HepG2 (cell line): ENCODE data around the gene CTDSP2. TPM values are rescaled to one million over a fixed set of nuclear protein-coding genes. Genes with fewer than 3 reads are reported as not detected.

Experiments
- CBX2 ChIP-seq, 2 experiments: fragments of 200-600 bp in 1 of 2; sonication (generic); formaldehyde crosslinking in 1 of 2; IDR thresholded peaks; 2 replicates each; pipeline versions ENCODE4 v1.7.0 to v1.8.1; 2018 to 2022; ENCODE audit warnings: low read depth in 2 of 2, low read length in 1 of 2, mild to moderate bottlenecking in 1 of 2, missing genetic modification reagents in 1 of 2
- DPF2 ChIP-seq: sonication (generic); formaldehyde crosslinking; IDR thresholded peaks from 2 replicates; pipeline ENCODE4 v1.4.0; 2020; ENCODE audit warnings: mild to moderate bottlenecking, low read depth, missing genetic modification reagents, borderline replicate concordance
- HOXA3 ChIP-seq: sonication (generic); formaldehyde crosslinking; IDR thresholded peaks from 2 replicates; pipeline ENCODE4 v1.5.0; 2020; ENCODE audit warnings: missing genetic modification reagents
- KLF6 ChIP-seq: IDR thresholded peaks from 2 replicates; pipeline ENCODE4 v1.8.0; 2016; ENCODE audit warnings: missing biosample characterization, missing genetic modification reagents
- PRMT3 ChIP-seq: sonication (generic); formaldehyde crosslinking; IDR thresholded peaks from 2 replicates; pipeline ENCODE4 v1.8.1; 2022; ENCODE audit warnings: low read depth, mild to moderate bottlenecking, moderate library complexity, missing genetic modification reagents, borderline replicate concordance
- STAG1 ChIP-seq: sonication (generic); formaldehyde crosslinking; IDR thresholded peaks from 2 replicates; pipeline ENCODE4 v1.4.0; 2020; ENCODE audit warnings: missing genetic modification reagents
- TP53 ChIP-seq: sonication (generic); formaldehyde crosslinking; conservative IDR thresholded peaks from 2 replicates; pipeline ENCODE4 v1.4.0; 2020; ENCODE audit warnings: missing genetic modification reagents
- ZFP90 ChIP-seq: sonication (generic); formaldehyde crosslinking; IDR thresholded peaks from 2 replicates; pipeline ENCODE4 v1.8.0; 2022; ENCODE audit warnings: missing genetic modification reagents, mild to moderate bottlenecking, inconsistent platforms, borderline replicate concordance
- ZNF160 ChIP-seq: sonication (generic); formaldehyde crosslinking; IDR thresholded peaks from 2 replicates; pipeline ENCODE4 v1.8.0; 2022; ENCODE audit warnings: mild to moderate bottlenecking, inconsistent platforms, missing genetic modification reagents
- ZNF225 ChIP-seq: sonication (generic); formaldehyde crosslinking; IDR thresholded peaks from 2 replicates; pipeline ENCODE4 v1.4.0; 2020; ENCODE audit warnings: mild to moderate bottlenecking, missing genetic modification reagents
- ZNF501 ChIP-seq: sonication (generic); formaldehyde crosslinking; IDR thresholded peaks from 2 replicates; pipeline ENCODE4 v1.5.1; 2020; ENCODE audit warnings: mild to moderate bottlenecking, moderate library complexity, missing genetic modification reagents
- ZNF569 ChIP-seq: sonication (generic); formaldehyde crosslinking; IDR thresholded peaks from 2 replicates; pipeline ENCODE4 v1.5.0; 2020; ENCODE audit warnings: mild to moderate bottlenecking, missing genetic modification reagents, moderate library complexity, borderline replicate concordance
- polyA plus RNA-seq, 8 experiments: library from polyadenylated mRNA; depleted of rRNA in 3 of 8; stranded (reverse) in 7 of 8; unstranded in 1 of 8; fragments of >200 nt; fragmentation: Illumina TruSeq in 4 of 8; extraction: Trizol in 4 of 8; gene quantifications; 2 replicates each; pipeline versions ENCODE4 v1.2.1 to v1.2.3, GENCODE V29; 2011 to 2016; ENCODE audit warnings: low read depth in 4 of 8, missing spikeins in 1 of 8, mixed read lengths in 1 of 8; ENCODE audit not compliant: insufficient read depth in 1 of 8
- total RNA-seq, 5 experiments: library from RNA; depleted of rRNA; stranded (reverse); fragments of >200 nt; fragmentation: Illumina TruSeq; extraction: Trizol; gene quantifications; 2 replicates each; pipeline ENCODE4 v1.2.3, GENCODE V29; 2016; ENCODE audit warnings: low read depth in 1 of 5
- TF ChIP-seq, protein P1 (sequence below), 2 experiments: IDR thresholded peaks; 2 replicates each; pipeline ENCODE4 v1.6.1; 2011 to 2012; ENCODE audit warnings: low read length in 2 of 2, borderline replicate concordance in 1 of 2, low read depth in 1 of 2, mild to moderate bottlenecking in 1 of 2, moderate library complexity in 1 of 2
- TF ChIP-seq, protein P2 (sequence below): sonication (generic); formaldehyde crosslinking; IDR thresholded peaks from 2 replicates; pipeline ENCODE4 v1.5.1; 2020; ENCODE audit warnings: missing genetic modification reagents, mild to moderate bottlenecking, borderline replicate concordance
- TF ChIP-seq, protein P3 (sequence below): sonication (generic); formaldehyde crosslinking; conservative IDR thresholded peaks from 2 replicates; pipeline ENCODE4 v1.5.0; 2020; ENCODE audit warnings: missing genetic modification reagents
- TF ChIP-seq, protein P4 (sequence below): sonication (generic); formaldehyde crosslinking; conservative IDR thresholded peaks from 2 replicates; pipeline ENCODE4 v1.4.0; 2020; ENCODE audit warnings: missing genetic modification reagents

Gene CTDSP2
- total and polyA plus RNA-seq, 2 of the 13 experiments (the other 11 are each of a cell fraction or from before 2014, with no cell fraction given), result 38.1 to 82.5 TPM

DNA sequence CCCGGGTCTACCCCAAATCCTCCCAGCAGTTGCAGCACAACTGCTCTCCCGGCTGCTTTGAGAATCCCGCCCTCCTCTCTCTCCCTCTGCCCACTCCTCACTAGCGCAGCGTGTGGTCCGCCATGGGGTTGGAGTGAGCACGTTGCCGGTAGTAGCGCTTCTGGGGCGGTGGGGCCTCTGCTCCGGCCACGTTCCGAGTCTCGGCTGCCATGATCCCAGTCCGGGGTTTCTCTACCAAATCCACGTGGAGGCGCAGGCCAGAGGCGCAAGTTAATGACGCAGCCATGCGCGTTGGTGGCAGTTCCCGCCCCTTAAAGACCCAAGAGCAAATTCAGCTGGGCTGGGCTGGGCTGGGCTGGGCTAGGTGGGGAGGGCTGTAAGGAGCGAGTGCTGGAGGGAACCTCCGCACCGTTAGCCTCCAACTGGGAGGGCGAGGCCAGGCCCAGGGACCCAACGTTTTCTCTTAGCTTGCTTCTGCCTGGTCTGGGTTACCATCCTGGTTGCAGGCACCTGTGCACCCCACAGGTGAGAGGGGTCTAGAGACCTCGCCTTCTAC, 74.6 kb downstream of the CTDSP2 start, which contains the start of gene METTL1 (continued):
- TF ChIP-seq, protein P1, sequence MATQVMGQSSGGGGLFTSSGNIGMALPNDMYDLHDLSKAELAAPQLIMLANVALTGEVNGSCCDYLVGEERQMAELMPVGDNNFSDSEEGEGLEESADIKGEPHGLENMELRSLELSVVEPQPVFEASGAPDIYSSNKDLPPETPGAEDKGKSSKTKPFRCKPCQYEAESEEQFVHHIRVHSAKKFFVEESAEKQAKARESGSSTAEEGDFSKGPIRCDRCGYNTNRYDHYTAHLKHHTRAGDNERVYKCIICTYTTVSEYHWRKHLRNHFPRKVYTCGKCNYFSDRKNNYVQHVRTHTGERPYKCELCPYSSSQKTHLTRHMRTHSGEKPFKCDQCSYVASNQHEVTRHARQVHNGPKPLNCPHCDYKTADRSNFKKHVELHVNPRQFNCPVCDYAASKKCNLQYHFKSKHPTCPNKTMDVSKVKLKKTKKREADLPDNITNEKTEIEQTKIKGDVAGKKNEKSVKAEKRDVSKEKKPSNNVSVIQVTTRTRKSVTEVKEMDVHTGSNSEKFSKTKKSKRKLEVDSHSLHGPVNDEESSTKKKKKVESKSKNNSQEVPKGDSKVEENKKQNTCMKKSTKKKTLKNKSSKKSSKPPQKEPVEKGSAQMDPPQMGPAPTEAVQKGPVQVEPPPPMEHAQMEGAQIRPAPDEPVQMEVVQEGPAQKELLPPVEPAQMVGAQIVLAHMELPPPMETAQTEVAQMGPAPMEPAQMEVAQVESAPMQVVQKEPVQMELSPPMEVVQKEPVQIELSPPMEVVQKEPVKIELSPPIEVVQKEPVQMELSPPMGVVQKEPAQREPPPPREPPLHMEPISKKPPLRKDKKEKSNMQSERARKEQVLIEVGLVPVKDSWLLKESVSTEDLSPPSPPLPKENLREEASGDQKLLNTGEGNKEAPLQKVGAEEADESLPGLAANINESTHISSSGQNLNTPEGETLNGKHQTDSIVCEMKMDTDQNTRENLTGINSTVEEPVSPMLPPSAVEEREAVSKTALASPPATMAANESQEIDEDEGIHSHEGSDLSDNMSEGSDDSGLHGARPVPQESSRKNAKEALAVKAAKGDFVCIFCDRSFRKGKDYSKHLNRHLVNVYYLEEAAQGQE (IDR thresholded peaks at IDR 0.05; ENCODE audit: borderline replicate concordance in 1 of 2, low read depth in 1 of 2, low read length in 2 of 2), result peak in 1 of 2 experiments; percentile 76; a peak in 1 of 4 replicates
- TF ChIP-seq STAG1 (CRISPR knock-in tag) (no peak), ZNF160 (CRISPR knock-in tag) (no peak), KLF6 (peak; percentile 27; the same call in 1 of the 2 replicates), TP53 (0 out of 2 replicates have a peak, but pooled peaks have one; percentile 54), DPF2 (CRISPR knock-in tag) (no peak), HOXA3 (CRISPR knock-in tag) (peak; percentile 98), PRMT3 (0 out of 2 replicates have a peak, but pooled peaks have one; percentile 47), ZFP90 (peak; percentile 90; the same call in 1 of the 2 replicates), CBX2 (IDR thresholded peaks at IDR 0.05; ENCODE audit: low read depth, low read length) (no peak), CBX2 (CRISPR knock-in tag; IDR thresholded peaks at IDR 0.05; ENCODE audit: low read depth) (0 out of 2 replicates have a peak, but pooled peaks have one; percentile 58), ZNF225 (CRISPR knock-in tag) (no peak), ZNF569 (CRISPR knock-in tag) (peak; percentile 92; the same call in 1 of the 2 replicates), ZNF501 (CRISPR knock-in tag) (peak; percentile 96)
- TF ChIP-seq, protein P2, sequence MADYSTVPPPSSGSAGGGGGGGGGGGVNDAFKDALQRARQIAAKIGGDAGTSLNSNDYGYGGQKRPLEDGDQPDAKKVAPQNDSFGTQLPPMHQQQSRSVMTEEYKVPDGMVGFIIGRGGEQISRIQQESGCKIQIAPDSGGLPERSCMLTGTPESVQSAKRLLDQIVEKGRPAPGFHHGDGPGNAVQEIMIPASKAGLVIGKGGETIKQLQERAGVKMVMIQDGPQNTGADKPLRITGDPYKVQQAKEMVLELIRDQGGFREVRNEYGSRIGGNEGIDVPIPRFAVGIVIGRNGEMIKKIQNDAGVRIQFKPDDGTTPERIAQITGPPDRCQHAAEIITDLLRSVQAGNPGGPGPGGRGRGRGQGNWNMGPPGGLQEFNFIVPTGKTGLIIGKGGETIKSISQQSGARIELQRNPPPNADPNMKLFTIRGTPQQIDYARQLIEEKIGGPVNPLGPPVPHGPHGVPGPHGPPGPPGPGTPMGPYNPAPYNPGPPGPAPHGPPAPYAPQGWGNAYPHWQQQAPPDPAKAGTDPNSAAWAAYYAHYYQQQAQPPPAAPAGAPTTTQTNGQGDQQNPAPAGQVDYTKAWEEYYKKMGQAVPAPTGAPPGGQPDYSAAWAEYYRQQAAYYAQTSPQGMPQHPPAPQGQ (CRISPR knock-in tag), result peak; percentile 53; the same call in 1 of the 2 replicates
- TF ChIP-seq, protein P3, sequence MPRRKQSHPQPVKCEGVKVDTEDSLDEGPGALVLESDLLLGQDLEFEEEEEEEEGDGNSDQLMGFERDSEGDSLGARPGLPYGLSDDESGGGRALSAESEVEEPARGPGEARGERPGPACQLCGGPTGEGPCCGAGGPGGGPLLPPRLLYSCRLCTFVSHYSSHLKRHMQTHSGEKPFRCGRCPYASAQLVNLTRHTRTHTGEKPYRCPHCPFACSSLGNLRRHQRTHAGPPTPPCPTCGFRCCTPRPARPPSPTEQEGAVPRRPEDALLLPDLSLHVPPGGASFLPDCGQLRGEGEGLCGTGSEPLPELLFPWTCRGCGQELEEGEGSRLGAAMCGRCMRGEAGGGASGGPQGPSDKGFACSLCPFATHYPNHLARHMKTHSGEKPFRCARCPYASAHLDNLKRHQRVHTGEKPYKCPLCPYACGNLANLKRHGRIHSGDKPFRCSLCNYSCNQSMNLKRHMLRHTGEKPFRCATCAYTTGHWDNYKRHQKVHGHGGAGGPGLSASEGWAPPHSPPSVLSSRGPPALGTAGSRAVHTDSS, result no peak
- TF ChIP-seq, protein P4, sequence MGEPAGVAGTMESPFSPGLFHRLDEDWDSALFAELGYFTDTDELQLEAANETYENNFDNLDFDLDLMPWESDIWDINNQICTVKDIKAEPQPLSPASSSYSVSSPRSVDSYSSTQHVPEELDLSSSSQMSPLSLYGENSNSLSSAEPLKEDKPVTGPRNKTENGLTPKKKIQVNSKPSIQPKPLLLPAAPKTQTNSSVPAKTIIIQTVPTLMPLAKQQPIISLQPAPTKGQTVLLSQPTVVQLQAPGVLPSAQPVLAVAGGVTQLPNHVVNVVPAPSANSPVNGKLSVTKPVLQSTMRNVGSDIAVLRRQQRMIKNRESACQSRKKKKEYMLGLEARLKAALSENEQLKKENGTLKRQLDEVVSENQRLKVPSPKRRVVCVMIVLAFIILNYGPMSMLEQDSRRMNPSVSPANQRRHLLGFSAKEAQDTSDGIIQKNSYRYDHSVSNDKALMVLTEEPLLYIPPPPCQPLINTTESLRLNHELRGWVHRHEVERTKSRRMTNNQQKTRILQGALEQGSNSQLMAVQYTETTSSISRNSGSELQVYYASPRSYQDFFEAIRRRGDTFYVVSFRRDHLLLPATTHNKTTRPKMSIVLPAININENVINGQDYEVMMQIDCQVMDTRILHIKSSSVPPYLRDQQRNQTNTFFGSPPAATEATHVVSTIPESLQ (CRISPR knock-in tag), result 0 out of 2 replicates have a peak, but pooled peaks have one; percentile 57
